Right atrium auricular region (tissue), 2 donors: Measurements from ENCODE around the gene DCX. TPM values are rescaled to one million over a fixed set of nuclear protein-coding genes. Genes with fewer than 3 reads are reported as not detected.

Source experiments
- DNase-seq: peaks from one replicate; pipeline ENCODE4 v3.0.0-alpha.2; 2019; ENCODE audit warnings: low spot score
- H3K27ac ChIP-seq, 2 donors: fragments of 200-600 bp; sonication (generic); 1 replicate in 1 of 2; 2 replicates in 1 of 2; pipeline ENCODE4 v1.5.1; 2016 to 2019
- H3K27me3 ChIP-seq, 2 donors: fragments of 200-600 bp; sonication (generic); one replicate each; pipeline versions ENCODE4 v1.5.1 to v1.6.0; 2017 to 2019
- H3K36me3 ChIP-seq: fragments of 200-600 bp; sonication (generic); one replicate; pipeline ENCODE4 v1.5.1; 2016
- H3K4me1 ChIP-seq, 2 donors: fragments of 200-600 bp; sonication (generic); one replicate each; pipeline versions ENCODE4 v1.5.1 to v1.6.0; 2017 to 2019
- H3K4me3 ChIP-seq, 2 donors: fragments of 200-600 bp; sonication (generic); 1 replicate in 1 of 2; 2 replicates in 1 of 2; pipeline ENCODE4 v1.5.1; 2017 to 2019; ENCODE audit warnings: mild to moderate bottlenecking in 1 of 2, moderate library complexity in 1 of 2
- H3K9me3 ChIP-seq, 2 donors: fragments of 200-600 bp; sonication (generic); one replicate each; pipeline ENCODE4 v1.5.1; 2019
- total RNA-seq, 2 donors: library from RNA; depleted of rRNA; stranded (reverse); fragments of >200 nt; gene quantifications; one replicate each; pipeline ENCODE4 v1.1.0, GENCODE V29; 2016
- TF ChIP-seq, protein P1 (sequence below), 2 donors: fragments of 200-600 bp; sonication (generic); IDR thresholded peaks; one replicate each; pipeline ENCODE4 v1.5.1; 2019; ENCODE audit warnings: antibody characterized with exemption in 2 of 2

DCX gene
- not detected for total RNA-seq

DNA sequence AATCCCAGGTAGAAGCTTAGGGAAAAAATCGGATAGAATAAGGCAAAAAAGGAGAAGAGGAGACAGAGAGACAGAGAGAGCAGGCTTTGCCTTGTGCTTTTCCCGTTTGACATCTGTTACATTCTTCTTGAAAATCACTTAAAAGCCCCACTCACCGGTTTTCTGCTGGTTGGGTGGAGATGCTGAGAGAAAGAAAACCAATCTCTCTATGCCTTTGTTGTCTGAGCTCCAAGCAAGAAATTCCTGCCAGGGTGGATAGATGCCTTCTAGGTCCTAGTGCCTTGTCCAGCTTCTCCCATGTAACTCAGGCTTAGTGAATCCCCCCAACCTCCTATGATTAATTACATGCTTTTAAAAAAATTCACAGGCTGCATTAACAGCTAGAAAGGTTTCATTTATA, at the start of gene DCX:
DCX (minus strand) TSS at position 210 of the 400 bp plus-strand sequence. CDS start 1,794 bp downstream, outside the sequence.
- no peak within 1 kb of the TSS for H3K4me3 ChIP-seq
- TF ChIP-seq, protein P1, sequence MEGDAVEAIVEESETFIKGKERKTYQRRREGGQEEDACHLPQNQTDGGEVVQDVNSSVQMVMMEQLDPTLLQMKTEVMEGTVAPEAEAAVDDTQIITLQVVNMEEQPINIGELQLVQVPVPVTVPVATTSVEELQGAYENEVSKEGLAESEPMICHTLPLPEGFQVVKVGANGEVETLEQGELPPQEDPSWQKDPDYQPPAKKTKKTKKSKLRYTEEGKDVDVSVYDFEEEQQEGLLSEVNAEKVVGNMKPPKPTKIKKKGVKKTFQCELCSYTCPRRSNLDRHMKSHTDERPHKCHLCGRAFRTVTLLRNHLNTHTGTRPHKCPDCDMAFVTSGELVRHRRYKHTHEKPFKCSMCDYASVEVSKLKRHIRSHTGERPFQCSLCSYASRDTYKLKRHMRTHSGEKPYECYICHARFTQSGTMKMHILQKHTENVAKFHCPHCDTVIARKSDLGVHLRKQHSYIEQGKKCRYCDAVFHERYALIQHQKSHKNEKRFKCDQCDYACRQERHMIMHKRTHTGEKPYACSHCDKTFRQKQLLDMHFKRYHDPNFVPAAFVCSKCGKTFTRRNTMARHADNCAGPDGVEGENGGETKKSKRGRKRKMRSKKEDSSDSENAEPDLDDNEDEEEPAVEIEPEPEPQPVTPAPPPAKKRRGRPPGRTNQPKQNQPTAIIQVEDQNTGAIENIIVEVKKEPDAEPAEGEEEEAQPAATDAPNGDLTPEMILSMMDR (IDR thresholded peaks at IDR 0.05), result no peak
- H3K27me3 ChIP-seq, result no peaks in the 10 kb centered on the region
- H3K36me3 ChIP-seq, result no peaks in the 10 kb centered on the region
- no peak within 1 kb of the TSS for H3K27ac ChIP-seq
- no peaks in the 10 kb centered on the region for H3K9me3 ChIP-seq
- H3K4me1 ChIP-seq, result no peaks in the 10 kb centered on the region
- DNase-seq, result no peak

DNA sequence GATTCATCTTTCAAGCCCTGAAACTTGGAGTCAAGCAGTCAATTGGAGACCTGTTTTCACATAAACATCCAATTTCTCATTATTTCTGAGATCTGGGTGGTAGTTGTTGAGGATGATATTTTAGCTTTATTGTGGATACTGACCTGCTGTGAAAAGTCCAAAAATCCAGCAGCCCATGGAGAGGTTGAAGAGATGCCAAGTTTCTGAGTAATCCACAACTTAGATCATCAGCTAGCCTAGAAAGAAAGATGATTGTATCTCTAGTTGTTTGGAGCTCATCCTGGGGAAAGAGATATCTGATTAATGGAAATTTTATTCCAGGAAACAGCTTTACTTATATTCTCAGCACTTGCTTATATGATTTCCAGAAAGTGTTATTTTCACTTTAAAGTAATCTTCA, 48.6 kb upstream of the DCX start:
- Histone ChIP-seq H3K27me3 (no peaks in the 10 kb centered on the region), H3K4me3 (no peak overlapping the region), H3K4me1 (no peaks in the 10 kb centered on the region), H3K36me3 (no peaks in the 10 kb centered on the region), H3K27ac (no peak overlapping the region), H3K9me3 (no peaks in the 10 kb centered on the region)
- no peak for DNase-seq
- TF ChIP-seq, protein P1 (IDR thresholded peaks at IDR 0.05), result no peak

DNA sequence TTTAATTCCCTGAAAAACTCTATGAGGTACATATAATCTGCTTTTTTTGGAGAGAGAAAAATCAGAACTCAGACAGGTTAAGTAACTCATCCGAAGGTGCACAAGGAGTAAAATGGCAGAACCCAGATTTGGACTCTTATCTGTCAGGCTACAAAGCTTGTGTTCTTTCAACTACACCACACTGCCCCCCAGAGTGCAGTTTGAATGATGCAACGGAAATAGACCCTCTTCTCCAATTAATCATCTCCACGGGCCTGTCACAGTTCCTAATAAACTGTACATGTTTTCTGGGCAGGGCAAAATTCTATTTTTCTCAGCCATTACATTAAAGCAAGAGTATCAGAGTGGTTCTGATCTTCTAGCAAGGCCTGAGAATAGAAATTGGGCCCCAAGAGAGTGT, 35.3 kb upstream of the DCX start:
- H3K4me3 ChIP-seq, result no peak overlapping the region
- no peaks in the 10 kb centered on the region for H3K9me3 ChIP-seq
- H3K27me3 ChIP-seq, result no peaks in the 10 kb centered on the region
- no peaks in the 10 kb centered on the region for H3K36me3 ChIP-seq
- no peaks in the 10 kb centered on the region for H3K4me1 ChIP-seq
- no peak overlapping the region for H3K27ac ChIP-seq
- TF ChIP-seq, protein P1 (IDR thresholded peaks at IDR 0.05), result peak in 1 of 2 donors; percentile 46
- DNase-seq, result no peak

DNA sequence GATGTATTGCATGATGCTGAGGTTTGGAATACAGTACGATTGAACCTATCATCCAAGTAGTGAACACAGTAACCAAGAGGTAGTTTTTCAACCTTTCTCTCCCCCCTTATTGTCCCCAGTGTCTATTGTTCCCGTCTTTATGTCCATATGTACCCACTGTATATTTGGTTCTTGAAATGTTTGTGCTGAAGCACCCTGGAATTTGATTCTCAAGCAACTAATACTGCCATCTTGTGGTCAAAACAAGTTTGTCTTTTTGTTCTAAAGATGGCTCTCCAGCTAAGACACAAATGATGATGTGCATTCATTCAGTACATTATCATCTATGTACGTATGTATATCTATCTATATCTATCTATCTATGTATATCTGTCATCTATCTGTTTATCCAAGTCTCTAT, 33.5 kb upstream of the DCX start:
- no peak overlapping the region for H3K27ac ChIP-seq
- no peaks in the 10 kb centered on the region for H3K36me3 ChIP-seq
- no peaks in the 10 kb centered on the region for H3K9me3 ChIP-seq
- no peak overlapping the region for H3K4me3 ChIP-seq
- no peaks in the 10 kb centered on the region for H3K4me1 ChIP-seq
- DNase-seq, result no peak
- no peaks in the 10 kb centered on the region for H3K27me3 ChIP-seq
- TF ChIP-seq, protein P1 (IDR thresholded peaks at IDR 0.05), result peak; percentile 27 to 69

DNA sequence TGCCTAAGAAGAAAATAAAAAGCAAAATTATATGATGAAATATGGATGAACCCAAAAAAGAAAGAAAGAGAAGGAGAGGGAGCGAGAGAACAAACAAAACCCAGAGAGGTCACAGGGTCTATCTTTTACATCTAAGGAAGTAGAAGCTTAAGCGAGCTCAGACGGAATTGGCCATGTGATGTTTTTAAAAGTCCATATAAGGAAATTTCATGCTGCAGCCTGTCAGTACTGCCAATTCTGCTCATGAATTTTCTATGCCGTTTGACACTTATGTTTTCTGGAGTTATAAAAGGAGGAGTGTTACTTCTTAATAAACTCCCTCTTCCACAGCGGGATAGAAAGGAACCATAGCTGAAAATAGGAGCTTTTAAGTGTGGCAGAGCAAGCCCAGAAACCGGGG, 32.9 kb upstream of the DCX start:
- no peaks in the 10 kb centered on the region for H3K9me3 ChIP-seq
- H3K27ac ChIP-seq, result no peak overlapping the region
- no peaks in the 10 kb centered on the region for H3K27me3 ChIP-seq
- no peak overlapping the region for H3K4me3 ChIP-seq
- H3K4me1 ChIP-seq, result no peaks in the 10 kb centered on the region
- no peak for DNase-seq
- TF ChIP-seq, protein P1 (IDR thresholded peaks at IDR 0.05), result no peak
- H3K36me3 ChIP-seq, result no peaks in the 10 kb centered on the region

DNA sequence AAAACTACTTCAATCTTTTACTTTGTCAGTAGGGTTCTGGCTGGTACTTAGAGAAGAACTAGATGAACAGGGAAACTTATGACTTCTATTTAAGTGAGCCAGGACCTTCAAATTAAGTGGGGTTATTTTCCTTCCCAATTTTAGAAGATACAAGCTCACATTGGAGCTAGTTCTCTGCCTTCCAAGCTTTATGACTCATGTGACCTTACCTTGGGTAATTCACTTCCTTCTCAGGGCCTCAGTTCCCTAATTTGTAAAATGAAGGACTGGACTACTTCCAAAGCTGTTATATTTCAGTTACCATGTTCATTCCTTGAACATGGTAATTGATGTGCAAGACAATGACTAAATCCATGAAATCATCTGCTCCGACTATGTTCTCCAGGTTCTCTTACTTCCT, 32.0 kb upstream of the DCX start:
- Histone ChIP-seq H3K9me3 (no peaks in the 10 kb centered on the region), H3K27me3 (no peaks in the 10 kb centered on the region), H3K27ac (no peak overlapping the region), H3K4me3 (no peak overlapping the region), H3K4me1 (no peaks in the 10 kb centered on the region), H3K36me3 (no peaks in the 10 kb centered on the region)
- no peak for DNase-seq
- TF ChIP-seq, protein P1 (IDR thresholded peaks at IDR 0.05), result no peak
